ENCODE measurements around the gene LIMA1.
"Not testable (repeated sequence)": the region's sequence is repeated elsewhere in the genome, so short reads cannot be mapped to it uniquely, and the experiment has no call there.

LIMA1 gene

GRCh38 chr12:50283229-50283923 lies at the start of gene LIMA1:
LIMA1 (minus strand) TSS chr12:50283520; CDS start chr12:50248751, 34,769 bp downstream.
- DNase-seq, result peak; percentile 91

- DNase-seq, result no peak
Observed at GRCh38 chr12:50331745-50332144, 48.4 kb upstream of the LIMA1 start.

- DNase-seq, result not testable (repeated sequence)
Observed at GRCh38 chr12:50328664-50329063, 45.3 kb upstream of the LIMA1 start.

- peak; percentile 95 for DNase-seq
Observed at GRCh38 chr12:50326590-50327284, 43.4 kb upstream of the LIMA1 start.

- no peak for DNase-seq
Observed at GRCh38 chr12:50325890-50326391, 42.6 kb upstream of the LIMA1 start.

GRCh38 chr12:50324770-50325169 lies 41.5 kb upstream of the LIMA1 start:
- not testable (repeated sequence) for DNase-seq

- DNase-seq, result not testable (repeated sequence)
Observed at GRCh38 chr12:50324077-50324476, 40.8 kb upstream of the LIMA1 start.

- no peak for DNase-seq
Observed at GRCh38 chr12:50322206-50322605, 38.9 kb upstream of the LIMA1 start.

- DNase-seq, result no peak
Observed at GRCh38 chr12:50317203-50317602, 33.9 kb upstream of the LIMA1 start.

- no peak for DNase-seq
Observed at GRCh38 chr12:50315803-50316202, 32.5 kb upstream of the LIMA1 start.

- DNase-seq, result peak; percentile 53
Observed at GRCh38 chr12:50314636-50315312, 31.5 kb upstream of the LIMA1 start.

GRCh38 chr12:50313971-50314370 lies 30.7 kb upstream of the LIMA1 start:
- DNase-seq, result not testable (repeated sequence)

GRCh38 chr12:50313256-50313931 lies 30.1 kb upstream of the LIMA1 start:
- DNase-seq, result no peak

GRCh38 chr12:50311858-50312609 lies 28.7 kb upstream of the LIMA1 start:
- not testable (repeated sequence) for DNase-seq

GRCh38 chr12:50309950-50310349 lies 26.6 kb upstream of the LIMA1 start:
- DNase-seq, result no peak

GRCh38 chr12:50302686-50303085 lies 19.4 kb upstream of the LIMA1 start:
- DNase-seq, result no peak

- DNase-seq, result no peak
Observed at GRCh38 chr12:50297996-50298395, 14.7 kb upstream of the LIMA1 start.

- no peak for DNase-seq
Observed at GRCh38 chr12:50297027-50297426, 13.7 kb upstream of the LIMA1 start.

GRCh38 chr12:50296554-50296953 lies 13.2 kb upstream of the LIMA1 start:
- DNase-seq, result no peak

GRCh38 chr12:50291377-50291776 lies 8.1 kb upstream of the LIMA1 start:
- DNase-seq, result no peak

- not testable (repeated sequence) for DNase-seq
Observed at GRCh38 chr12:50290692-50291091, 7.4 kb upstream of the LIMA1 start.

- DNase-seq, result no peak
Observed at GRCh38 chr12:50287271-50287670, 4.0 kb upstream of the LIMA1 start.
